PFSK-1 (cell line): ENCODE data around the gene RPGRIP1L.

Source experiments
- FOXP2 ChIP-seq: optimal IDR thresholded peaks from 2 replicates; pipeline ENCODE3; 2011; ENCODE audit warnings: borderline replicate concordance, control low read depth, inconsistent platforms; ENCODE audit not compliant: insufficient read depth; ENCODE audit errors: extremely low read length, extremely low read depth
- POLR2AphosphoS5 ChIP-seq: IDR thresholded peaks from 2 replicates; pipeline ENCODE4 v1.6.1; 2012; ENCODE audit warnings: low read depth, mild to moderate bottlenecking, control low read depth, low read length, moderate library complexity
- REST ChIP-seq, 2 experiments: IDR thresholded peaks; 2 replicates each; pipeline versions ENCODE4 v1.6.1 to v1.8.0; 2011 to 2012; ENCODE audit warnings: low read depth in 2 of 2, low read length in 2 of 2, control low read depth in 1 of 2, inconsistent platforms in 1 of 2, mild to moderate bottlenecking in 1 of 2, moderate library complexity in 1 of 2; ENCODE audit not compliant: insufficient read depth in 1 of 2
- SIN3A ChIP-seq: IDR thresholded peaks from 2 replicates; pipeline ENCODE4 v1.6.1; 2012; ENCODE audit warnings: mild to moderate bottlenecking, low read length, moderate library complexity, borderline replicate concordance; ENCODE audit not compliant: insufficient read depth
- TAF1 ChIP-seq: IDR thresholded peaks from 2 replicates; pipeline ENCODE4 v1.6.1; 2012; ENCODE audit warnings: low read length, control low read depth, borderline replicate concordance; ENCODE audit not compliant: insufficient read depth

The RPGRIP1L gene

GRCh38 chr16:53563426-53563825, 140.2 kb downstream of the RPGRIP1L start:
- TF ChIP-seq REST (IDR thresholded peaks at IDR 0.05; ENCODE audit: insufficient read depth in 1 of 2, low read depth in 2 of 2, low read length in 2 of 2), result no peak
- no peak for TF ChIP-seq FOXP2
- no peak for TF ChIP-seq POLR2AphosphoS5
- no peak for TF ChIP-seq TAF1
- no peak for TF ChIP-seq SIN3A

GRCh38 chr16:53561101-53561888, 142.4 kb downstream of the RPGRIP1L start:
- TF ChIP-seq TAF1 (no peak), SIN3A (no peak), FOXP2 (no peak), REST (IDR thresholded peaks at IDR 0.05; ENCODE audit: insufficient read depth in 1 of 2, low read depth in 2 of 2, low read length in 2 of 2) (no peak), POLR2AphosphoS5 (no peak)

- TF ChIP-seq FOXP2, result no peak
- no peak for TF ChIP-seq SIN3A
- TF ChIP-seq TAF1, result no peak
Observed at GRCh38 chr16:53559270-53559951, 144.2 kb downstream of the RPGRIP1L start.

GRCh38 chr16:53558710-53559109, 144.9 kb downstream of the RPGRIP1L start:
- TF ChIP-seq TAF1, result no peak
- TF ChIP-seq REST (IDR thresholded peaks at IDR 0.05; ENCODE audit: insufficient read depth in 1 of 2, low read depth in 2 of 2, low read length in 2 of 2), result no peak
- TF ChIP-seq SIN3A, result no peak
- TF ChIP-seq POLR2AphosphoS5, result no peak
- TF ChIP-seq FOXP2, result no peak

GRCh38 chr16:53556521-53556920, 147.1 kb downstream of the RPGRIP1L start:
- TF ChIP-seq SIN3A (no peak), REST (IDR thresholded peaks at IDR 0.05; ENCODE audit: insufficient read depth in 1 of 2, low read depth in 2 of 2, low read length in 2 of 2) (no peak), POLR2AphosphoS5 (no peak), FOXP2 (no peak), TAF1 (no peak)
